Measurements from ENCODE around the gene FURIN. TPM values are rescaled to one million over a fixed set of nuclear protein-coding genes. Genes with fewer than 3 reads are reported as not detected.

FURIN gene
- polyA plus RNA-seq, 1 of the 3 experiments (the other 2 are of a cell fraction) = 40.8 TPM

DNA sequence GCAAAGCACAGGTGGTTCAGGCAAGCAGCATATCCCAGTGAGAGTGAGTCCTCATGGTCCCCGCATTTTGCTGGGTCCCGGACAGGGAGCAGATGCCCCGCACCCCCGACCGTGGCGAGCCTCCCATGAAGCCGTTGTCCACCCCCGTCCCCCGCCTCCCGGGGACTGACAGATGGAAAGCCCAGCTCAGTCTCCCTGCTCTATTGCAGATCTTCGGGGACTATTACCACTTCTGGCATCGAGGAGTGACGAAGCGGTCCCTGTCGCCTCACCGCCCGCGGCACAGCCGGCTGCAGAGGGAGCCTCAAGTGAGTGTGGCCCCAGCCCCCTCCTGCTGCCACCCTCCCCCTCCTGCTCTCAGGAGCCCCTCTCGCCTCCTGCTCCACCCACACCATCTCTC, 7.7 kb downstream of the FURIN start (continued):
- TF ChIP-seq, protein P1, sequence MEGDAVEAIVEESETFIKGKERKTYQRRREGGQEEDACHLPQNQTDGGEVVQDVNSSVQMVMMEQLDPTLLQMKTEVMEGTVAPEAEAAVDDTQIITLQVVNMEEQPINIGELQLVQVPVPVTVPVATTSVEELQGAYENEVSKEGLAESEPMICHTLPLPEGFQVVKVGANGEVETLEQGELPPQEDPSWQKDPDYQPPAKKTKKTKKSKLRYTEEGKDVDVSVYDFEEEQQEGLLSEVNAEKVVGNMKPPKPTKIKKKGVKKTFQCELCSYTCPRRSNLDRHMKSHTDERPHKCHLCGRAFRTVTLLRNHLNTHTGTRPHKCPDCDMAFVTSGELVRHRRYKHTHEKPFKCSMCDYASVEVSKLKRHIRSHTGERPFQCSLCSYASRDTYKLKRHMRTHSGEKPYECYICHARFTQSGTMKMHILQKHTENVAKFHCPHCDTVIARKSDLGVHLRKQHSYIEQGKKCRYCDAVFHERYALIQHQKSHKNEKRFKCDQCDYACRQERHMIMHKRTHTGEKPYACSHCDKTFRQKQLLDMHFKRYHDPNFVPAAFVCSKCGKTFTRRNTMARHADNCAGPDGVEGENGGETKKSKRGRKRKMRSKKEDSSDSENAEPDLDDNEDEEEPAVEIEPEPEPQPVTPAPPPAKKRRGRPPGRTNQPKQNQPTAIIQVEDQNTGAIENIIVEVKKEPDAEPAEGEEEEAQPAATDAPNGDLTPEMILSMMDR (IDR thresholded peaks at IDR 0.05) = no peak
- TF ChIP-seq PBX3 (IDR thresholded peaks at IDR 0.05) = no peak
- TF ChIP-seq FOSL2 (IDR thresholded peaks at IDR 0.05; ENCODE audit: borderline replicate concordance, low read depth) = no peak

DNA sequence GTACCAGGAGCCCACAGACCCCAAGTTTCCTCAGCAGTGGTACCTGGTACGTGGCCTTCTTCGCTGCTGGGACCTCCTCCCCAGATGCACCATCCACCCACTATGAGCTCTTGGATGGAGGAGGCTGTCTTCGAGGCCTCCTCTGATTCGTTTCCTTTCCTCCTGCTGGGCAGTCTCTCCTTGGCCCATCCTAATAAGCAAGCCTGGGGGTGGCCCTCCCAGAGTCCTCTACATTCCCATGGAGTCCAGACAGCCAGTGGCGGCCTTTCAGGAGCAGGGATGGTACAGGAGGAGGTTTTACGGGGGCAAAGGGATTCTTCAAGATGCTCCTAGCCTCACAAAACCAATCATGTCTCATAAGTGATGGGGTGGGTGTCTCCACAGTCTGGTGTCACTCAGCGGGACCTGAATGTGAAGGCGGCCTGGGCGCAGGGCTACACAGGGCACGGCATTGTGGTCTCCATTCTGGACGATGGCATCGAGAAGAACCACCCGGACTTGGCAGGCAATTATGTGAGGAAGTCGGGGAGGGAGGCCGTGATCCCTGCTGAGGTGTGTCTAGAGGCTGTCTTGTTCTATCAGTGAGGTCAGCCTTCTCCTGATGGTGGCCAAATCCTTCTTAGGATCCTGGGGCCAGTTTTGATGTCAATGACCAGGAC, 8.3 kb downstream of the FURIN start:
- WGBS (ENCODE audit: low lambda C conversion rate) = 97% methylated on average over 15 of the region's 15 CpGs
- Histone ChIP-seq H3K9me3 (no peaks in the 10 kb centered on the region), H3K27me3 (ENCODE audit: insufficient read depth) (no peaks in the 10 kb centered on the region), H3K9me2 (no peaks in the 10 kb centered on the region), H3F3A (replicated peaks; ENCODE audit: insufficient read depth) (peaks cover 4% of the 10 kb centered on the region), H3K27ac (ENCODE audit: low read depth in 2 of 2, low read length in 1 of 2) (no peak overlapping the region), H3K79me2 (ENCODE audit: insufficient read depth) (peaks cover 52% of the 10 kb centered on the region), H3K4me2 (no peak overlapping the region), H3K4me3 (ENCODE audit: low read depth in 2 of 2, low read length in 1 of 2) (no peak overlapping the region), H2AFZ (ENCODE audit: low read depth) (no peak overlapping the region), H3K9ac (no peak overlapping the region), H3K4me1 (ENCODE audit: control insufficient read depth in 1 of 2, insufficient read depth in 2 of 2, low read depth in 1 of 2, low read length in 1 of 2) (peaks cover 18 to 19% of the 10 kb centered on the region in 2 experiments; a peak in 2 of 4 replicates), H4K20me1 (ENCODE audit: insufficient read depth) (peaks cover 14% of the 10 kb centered on the region; the same call in 1 of the 2 replicates), H3K36me3 (replicated peaks in 1 of 2; ENCODE audit: control insufficient read depth in 1 of 2, insufficient read depth in 2 of 2, low read length in 1 of 2) (peaks cover 13 to 55% of the 10 kb centered on the region in 2 experiments)
- ChIA-PET CTCF (no interaction called here), POLR2A (no interaction called here)
- TF ChIP-seq CHD2 (IDR thresholded peaks at IDR 0.05; ENCODE audit: low read length, partially characterized antibody) (no peak), MEF2A (IDR thresholded peaks at IDR 0.05; ENCODE audit: borderline replicate concordance, low read depth) (no peak), PBX3 (IDR thresholded peaks at IDR 0.05) (no peak), FOXM1 (IDR thresholded peaks at IDR 0.05; ENCODE audit: low read depth) (no peak), YY1 (IDR thresholded peaks at IDR 0.05; ENCODE audit: low read depth) (no peak), SMC3 (IDR thresholded peaks at IDR 0.05; ENCODE audit: low read depth, low read length) (no peak), IRF3 (IDR thresholded peaks at IDR 0.05; ENCODE audit: low read depth, low read length) (no peak), GATA2 (CRISPR knock-in tag; IDR thresholded peaks at IDR 0.05) (no peak), NRF1 (IDR thresholded peaks at IDR 0.05; ENCODE audit: low read depth, low read length) (no peak), GABPA (IDR thresholded peaks at IDR 0.05; ENCODE audit: low read depth) (no peak)
- TF ChIP-seq, protein P2, sequence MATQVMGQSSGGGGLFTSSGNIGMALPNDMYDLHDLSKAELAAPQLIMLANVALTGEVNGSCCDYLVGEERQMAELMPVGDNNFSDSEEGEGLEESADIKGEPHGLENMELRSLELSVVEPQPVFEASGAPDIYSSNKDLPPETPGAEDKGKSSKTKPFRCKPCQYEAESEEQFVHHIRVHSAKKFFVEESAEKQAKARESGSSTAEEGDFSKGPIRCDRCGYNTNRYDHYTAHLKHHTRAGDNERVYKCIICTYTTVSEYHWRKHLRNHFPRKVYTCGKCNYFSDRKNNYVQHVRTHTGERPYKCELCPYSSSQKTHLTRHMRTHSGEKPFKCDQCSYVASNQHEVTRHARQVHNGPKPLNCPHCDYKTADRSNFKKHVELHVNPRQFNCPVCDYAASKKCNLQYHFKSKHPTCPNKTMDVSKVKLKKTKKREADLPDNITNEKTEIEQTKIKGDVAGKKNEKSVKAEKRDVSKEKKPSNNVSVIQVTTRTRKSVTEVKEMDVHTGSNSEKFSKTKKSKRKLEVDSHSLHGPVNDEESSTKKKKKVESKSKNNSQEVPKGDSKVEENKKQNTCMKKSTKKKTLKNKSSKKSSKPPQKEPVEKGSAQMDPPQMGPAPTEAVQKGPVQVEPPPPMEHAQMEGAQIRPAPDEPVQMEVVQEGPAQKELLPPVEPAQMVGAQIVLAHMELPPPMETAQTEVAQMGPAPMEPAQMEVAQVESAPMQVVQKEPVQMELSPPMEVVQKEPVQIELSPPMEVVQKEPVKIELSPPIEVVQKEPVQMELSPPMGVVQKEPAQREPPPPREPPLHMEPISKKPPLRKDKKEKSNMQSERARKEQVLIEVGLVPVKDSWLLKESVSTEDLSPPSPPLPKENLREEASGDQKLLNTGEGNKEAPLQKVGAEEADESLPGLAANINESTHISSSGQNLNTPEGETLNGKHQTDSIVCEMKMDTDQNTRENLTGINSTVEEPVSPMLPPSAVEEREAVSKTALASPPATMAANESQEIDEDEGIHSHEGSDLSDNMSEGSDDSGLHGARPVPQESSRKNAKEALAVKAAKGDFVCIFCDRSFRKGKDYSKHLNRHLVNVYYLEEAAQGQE (IDR thresholded peaks at IDR 0.05; ENCODE audit: low read depth, low read length) = no peak
- DNase-seq = no peak
